Skin of body (tissue), 2 donors: ENCODE results near the gene NBEAL2. TPM values are rescaled to one million over a fixed set of nuclear protein-coding genes. Genes with fewer than 3 reads are reported as not detected.

Source experiments
- DNase-seq: peaks from one replicate; lab custom pipeline; 2025; lab: John Stamatoyannopoulos, UW
- total RNA-seq: library from RNA; depleted of rRNA; stranded (reverse); fragments of >200 nt; gene quantifications from one replicate; pipeline ENCODE4 v1.2.3, GENCODE V29; 2014

Gene NBEAL2
- total RNA-seq, 1 donor from 2014 or later = 45.7 TPM

DNA sequence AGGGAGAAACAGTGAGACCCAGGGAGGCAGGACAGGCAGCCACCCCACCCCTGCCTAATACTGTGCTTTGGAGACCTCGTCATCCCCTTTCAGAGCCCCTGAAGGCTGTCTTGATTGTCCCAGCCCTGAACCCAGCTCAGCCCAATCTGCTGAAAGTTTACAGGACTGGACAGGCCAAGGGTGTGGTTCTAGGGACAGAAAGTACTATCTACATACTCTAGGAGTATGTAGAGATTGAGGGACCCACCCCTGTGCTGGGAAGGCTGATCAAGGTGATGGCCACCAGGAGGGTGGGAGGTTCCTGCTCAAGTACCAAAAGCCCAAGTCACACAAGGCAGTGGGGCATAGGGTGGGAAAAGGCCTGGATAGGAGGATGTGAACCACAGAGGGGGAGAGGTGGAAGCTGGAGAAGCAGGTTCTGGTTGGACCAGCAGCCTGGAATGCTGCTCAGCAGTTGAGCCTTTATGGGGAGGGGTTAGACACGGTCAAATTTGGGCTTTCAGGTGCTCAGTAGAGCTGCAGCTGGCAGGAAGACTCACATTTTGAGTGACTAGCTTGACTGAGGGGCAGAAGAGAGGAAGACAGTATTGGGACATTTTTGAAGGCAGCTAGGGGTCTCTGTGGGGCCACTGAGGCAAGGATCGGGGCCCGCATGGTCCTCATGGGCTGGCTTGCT lies 6.7 kb downstream of the NBEAL2 start:
- no peak for DNase-seq

DNA sequence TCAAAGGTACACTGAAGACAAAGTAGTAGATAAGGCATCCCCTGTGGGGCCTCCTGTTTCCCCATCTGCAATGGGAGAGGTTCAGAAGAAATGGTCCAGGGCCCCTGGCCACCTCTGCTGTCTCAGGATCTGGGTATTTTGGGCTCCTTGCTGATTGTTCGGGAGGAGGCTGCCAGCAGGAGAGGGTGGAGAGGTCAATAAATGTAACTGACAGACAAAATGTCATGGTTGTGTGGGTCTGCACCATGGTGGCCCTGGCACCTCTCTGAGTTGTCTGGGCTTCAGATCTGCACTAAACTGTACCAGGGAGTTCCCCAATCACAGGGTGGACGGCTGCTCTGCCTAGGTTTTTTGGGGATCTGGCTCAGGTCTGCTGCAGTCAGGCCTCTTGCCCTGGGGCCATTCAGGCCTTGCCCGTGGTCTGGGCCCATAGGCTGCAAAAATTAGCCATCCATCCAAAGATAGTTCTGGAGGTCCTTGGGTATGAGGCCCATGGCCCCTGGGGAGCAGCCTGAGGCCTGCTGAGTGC lies 7.4 kb downstream of the NBEAL2 start:
- no peak for DNase-seq

GRCh38 chr3:46987319-46987742 lies 7.9 kb downstream of the NBEAL2 start:
- DNase-seq = no peak

DNA sequence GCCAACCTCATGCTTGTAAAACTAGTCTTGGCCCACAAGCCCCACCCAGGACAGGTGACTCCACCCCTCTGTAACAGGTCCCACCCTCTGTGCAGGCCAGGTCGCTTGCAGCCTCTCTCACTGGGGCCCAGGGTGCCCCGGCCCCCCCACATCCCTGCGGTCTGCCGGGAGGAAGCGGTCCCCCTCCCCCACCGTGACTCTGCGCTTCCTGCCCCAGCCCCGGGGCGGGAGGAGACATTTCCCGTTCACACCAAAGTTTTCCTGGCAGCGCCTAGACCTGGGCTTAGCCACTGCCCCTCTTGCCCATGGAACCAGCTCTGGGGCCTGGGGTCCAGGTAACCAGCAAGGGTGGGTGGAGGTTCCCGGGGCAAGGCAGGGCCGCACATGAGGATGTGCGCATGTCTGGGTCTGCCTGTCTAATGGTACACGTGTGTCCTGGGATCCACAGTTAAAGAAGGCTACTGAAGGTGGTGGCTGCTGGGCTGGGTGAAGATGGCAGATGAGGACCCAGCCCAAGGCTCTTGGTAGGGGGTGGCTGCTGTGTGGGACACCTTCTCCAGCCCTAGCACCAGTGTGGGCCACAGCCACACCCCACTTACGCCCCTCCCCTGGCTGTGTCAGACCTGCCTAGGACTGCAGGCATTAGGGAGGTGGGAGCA lies 8.4 kb downstream of the NBEAL2 start:
- DNase-seq = no peak

GRCh38 chr3:46988616-46989015 lies 9.2 kb downstream of the NBEAL2 start:
- no peak for DNase-seq

DNA sequence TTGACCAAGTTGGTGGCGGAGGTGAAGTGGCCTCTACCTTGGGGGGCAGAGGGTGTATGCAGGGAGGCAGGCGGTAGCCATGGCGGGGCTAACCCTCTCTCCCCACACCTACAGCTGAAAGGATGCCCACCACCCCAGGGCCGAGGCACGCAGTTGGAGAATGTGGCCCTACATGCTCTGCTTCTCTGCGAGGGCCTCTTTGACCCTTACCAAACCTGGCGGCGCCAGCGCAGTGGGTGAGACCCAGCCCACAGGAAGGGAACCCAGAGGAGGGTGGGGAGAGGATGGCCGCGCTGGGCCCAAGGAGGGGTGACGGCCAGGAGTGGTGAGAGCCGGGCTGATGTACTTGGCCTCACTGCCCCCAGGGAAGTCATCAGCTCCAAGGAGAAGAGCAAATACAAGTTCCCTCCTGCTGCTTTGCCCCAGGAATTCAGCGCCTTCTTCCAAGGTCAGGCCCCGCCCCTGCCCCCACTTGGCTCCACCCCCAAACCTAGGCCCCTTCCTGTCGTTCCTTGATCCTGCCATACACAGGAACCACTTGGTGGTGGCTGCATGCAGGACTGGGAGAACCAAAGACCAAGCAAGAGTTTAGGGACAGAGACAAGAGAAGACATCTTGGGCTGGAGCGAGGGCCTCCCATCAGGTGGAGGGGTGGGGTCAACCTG lies 9.8 kb downstream of the NBEAL2 start:
- no peak for DNase-seq

- DNase-seq = no peak
Measured at GRCh38 chr3:46990573-46991374, 11.3 kb downstream of the NBEAL2 start.

GRCh38 chr3:46991406-46992165 lies 12.1 kb downstream of the NBEAL2 start:
- no peak for DNase-seq

DNA sequence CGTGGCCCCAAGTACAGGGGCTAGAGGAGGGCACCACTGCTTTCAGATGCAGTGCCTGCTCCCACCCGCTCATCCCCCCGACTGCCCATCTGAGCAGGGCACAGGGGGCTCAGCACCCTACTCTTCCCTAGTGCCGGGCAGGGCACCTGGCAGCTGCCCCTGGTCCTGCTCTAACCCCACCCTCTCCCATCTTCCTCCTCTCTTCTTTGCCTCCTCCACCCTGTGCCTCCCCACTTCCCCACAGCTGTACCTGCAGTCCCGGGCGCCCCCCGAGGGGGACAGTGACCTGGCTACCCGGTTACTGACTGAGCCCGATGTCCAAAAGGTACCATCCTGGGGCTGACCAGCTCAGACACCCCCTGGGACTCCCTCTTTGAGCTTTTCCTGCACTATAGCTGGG lies 12.8 kb downstream of the NBEAL2 start:
- no peak for DNase-seq

DNA sequence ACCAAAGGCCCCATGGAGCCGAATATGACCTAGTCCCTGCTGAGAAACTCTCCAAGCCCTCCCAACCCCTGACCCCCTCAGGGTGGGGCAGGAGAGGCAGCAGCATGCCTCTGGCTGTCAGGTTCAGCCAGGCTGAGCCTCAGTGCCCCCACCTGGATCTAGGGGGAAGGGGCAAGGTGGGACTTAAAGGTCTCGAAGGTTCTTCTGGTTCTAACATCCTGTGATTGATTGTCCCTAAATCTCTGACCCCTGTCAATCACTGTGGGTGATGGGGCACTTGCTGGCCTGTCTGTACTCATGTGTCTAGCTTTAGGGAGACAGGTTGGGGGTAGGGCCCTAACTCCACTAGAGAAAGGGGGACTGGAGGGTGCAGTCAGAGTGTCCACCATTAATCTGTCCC lies 13.8 kb downstream of the NBEAL2 start:
- DNase-seq = no peak

DNA sequence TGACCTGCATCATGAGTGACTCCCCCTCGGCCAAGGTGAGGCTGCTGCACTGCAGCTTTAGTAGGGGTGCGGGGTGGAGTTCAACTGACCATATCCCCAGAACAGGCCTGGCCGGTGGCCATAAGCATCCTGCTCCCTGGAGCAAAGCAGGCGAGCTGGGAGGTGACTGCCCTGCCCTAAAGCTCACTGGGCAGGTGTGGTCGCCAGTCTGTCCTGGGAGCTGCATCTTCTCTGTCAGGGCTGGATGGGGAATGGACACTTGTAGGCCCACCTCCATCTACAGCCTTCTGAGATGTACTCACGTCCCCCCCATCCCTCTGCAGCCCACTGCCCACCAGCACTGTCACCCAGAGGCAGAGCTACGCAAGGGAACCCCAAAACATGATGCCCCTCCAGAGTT lies 14.5 kb downstream of the NBEAL2 start:
- no peak for DNase-seq

DNA sequence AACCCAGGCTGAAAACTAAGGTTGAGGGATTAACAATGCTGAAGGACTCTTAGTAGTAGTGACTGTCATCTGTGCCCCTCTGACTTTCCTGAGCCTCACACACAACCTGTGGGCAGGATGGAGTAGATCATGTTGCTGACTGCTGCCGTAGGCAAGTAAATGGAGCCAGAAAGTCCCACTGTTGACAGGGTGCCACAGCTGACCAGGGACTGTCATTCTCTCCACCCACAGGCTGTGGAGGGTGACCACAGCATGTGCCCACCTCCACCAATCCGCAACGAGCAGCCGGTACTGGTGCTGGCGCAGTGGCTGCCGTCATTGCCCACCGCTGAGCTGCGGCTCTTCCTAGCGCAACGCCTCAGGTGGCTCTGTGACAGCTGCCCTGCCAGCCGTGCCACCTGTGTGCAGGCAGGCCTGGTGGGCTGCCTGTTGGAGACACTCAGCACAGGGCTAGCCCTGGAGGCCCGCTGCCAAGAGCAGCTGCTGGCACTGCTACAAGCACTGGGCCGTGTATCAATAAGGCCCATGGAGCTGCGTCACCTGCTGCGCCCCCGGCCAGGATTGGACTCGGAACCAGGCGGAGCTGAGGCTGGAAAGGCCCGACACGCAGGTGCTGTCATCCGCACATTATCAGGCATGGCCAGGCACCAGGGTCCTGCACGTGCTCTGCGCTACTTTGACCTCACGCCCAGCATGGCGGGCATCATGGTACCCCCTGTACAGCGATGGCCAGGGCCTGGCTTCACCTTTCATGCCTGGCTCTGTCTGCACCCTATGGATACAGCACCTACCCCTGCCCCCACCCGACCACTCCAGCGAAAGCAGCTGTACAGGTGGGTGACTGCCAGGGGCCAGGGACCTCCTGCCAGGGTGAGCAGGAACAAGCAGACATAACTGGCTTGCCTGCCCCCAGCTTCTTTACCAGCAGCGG lies 15.6 kb downstream of the NBEAL2 start:
- no peak for DNase-seq

DNA sequence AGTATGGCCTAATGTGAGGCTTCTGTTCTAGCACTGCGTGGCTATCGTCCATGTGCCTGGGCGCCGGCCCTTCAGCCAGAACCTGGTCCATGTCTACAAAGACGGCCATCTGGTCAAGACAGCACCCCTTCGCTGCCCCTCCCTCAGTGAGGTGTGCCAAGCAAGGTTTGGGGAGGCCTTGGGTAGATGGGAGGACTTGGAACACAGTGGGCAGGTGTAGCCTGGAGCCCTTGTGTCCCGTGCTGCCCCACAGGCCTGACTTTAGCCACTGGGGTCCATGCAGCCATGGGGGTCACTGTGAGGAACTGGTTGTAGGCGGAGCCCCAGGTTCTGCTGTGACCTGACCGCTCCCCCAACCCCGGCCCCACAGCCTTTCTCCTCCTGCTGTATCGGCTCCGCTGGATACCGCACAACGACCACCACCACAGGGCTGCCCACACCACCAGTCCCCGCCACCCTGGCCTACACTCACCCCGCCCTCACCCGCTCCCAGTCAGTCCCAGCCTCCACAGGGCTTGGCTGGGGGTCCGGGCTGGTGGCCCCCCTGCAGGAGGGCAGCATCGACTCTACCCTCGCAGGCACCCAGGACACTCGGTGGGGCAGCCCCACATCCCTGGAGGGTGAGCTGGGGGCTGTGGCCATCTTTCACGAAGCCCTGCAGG lies 16.6 kb downstream of the NBEAL2 start:
- no peak for DNase-seq

- DNase-seq = no peak
Measured at GRCh38 chr3:46996689-46997452, 17.4 kb downstream of the NBEAL2 start.

DNA sequence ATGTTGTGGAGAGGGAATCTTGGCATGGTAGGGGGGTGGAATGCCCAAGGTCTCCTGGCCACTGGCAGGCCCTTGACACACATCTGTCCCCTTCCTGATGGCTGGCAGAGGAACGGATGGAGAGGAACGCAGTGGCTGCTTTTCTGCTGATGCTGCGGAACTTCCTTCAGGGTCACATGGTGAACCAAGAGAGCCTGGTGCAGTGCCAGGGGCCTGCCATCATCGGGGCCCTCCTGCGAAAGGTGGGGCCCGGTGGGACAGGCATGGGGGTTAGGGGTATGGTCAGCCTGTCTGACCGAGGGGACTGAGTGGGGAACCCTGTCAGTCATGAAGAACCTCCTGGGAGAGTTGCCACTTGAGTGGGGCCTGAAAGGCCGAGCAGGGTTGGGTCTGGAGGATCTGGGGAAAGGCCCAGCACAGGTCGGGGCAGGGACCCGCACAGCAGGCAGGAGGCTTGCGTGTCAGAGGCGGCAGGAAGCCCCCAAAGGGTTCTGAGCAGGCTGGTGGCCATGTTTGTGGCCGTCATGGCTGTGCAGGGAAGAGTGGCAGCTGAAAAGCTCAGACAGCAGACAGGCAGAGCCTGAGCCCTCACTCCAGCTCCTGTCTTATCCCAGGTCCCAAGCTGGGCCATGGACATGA lies 18.1 kb downstream of the NBEAL2 start:
- DNase-seq = no peak

GRCh38 chr3:46998121-46998851 lies 18.8 kb downstream of the NBEAL2 start:
- no peak for DNase-seq

- no peak for DNase-seq
Measured at GRCh38 chr3:46998852-46999515, 19.5 kb downstream of the NBEAL2 start.
